Stimulated activated CD8-positive, alpha-beta memory T cell treated with anti-CD3 and anti-CD28 coated beads, Interleukin-12 subunit alpha, Interleukin-12 subunit beta, amount 100 ng/mL, for 1 hour (primary cell): Measurements from ENCODE around the gene SMIM29.
"Not testable (repeated sequence)": the region's sequence is repeated elsewhere in the genome, so short reads cannot be mapped to it uniquely, and the experiment has no call there.

Experiments
- DNase-seq: peaks from one replicate; pipeline ENCODE4 v3.0.0-alpha.2; 2020; ENCODE audit warnings: low read depth

Gene SMIM29

GRCh38 chr6:34267746-34268145 is 18.9 kb upstream of the SMIM29 start:
- DNase-seq, result no peak

- not testable (repeated sequence) for DNase-seq
These were observed 14.7 kb upstream of the SMIM29 start for GRCh38 chr6:34263484-34263883.

GRCh38 chr6:34260576-34261267 is 11.9 kb upstream of the SMIM29 start:
- no peak for DNase-seq

- no peak for DNase-seq
These were observed 10.8 kb upstream of the SMIM29 start for GRCh38 chr6:34259529-34260069.

GRCh38 chr6:34252395-34252794 is 3.6 kb upstream of the SMIM29 start:
- DNase-seq, result not testable (repeated sequence)

GRCh38 chr6:34249469-34250261 is 859 bp upstream of the SMIM29 start:
- no peak for DNase-seq

- DNase-seq, result no peak
These were observed 544 bp downstream of the SMIM29 start for GRCh38 chr6:34248198-34248726.

- no peak for DNase-seq
These were observed 1.2 kb downstream of the SMIM29 start for GRCh38 chr6:34247481-34248197.

- DNase-seq, result no peak
These were observed 2.0 kb downstream of the SMIM29 start for GRCh38 chr6:34246563-34247391.

- DNase-seq, result no peak
These were observed 2.6 kb downstream of the SMIM29 start for GRCh38 chr6:34246249-34246562.

GRCh38 chr6:34245761-34246140 is 3.1 kb downstream of the SMIM29 start:
- DNase-seq, result not testable (repeated sequence)

- DNase-seq, result not testable (repeated sequence)
These were observed 3.6 kb downstream of the SMIM29 start for GRCh38 chr6:34245032-34245760.

GRCh38 chr6:34243901-34244884 is 4.6 kb downstream of the SMIM29 start:
- no peak for DNase-seq

- no peak for DNase-seq
These were observed 5.6 kb downstream of the SMIM29 start for GRCh38 chr6:34243131-34243771.

GRCh38 chr6:34242252-34243130 is 6.3 kb downstream of the SMIM29 start:
- DNase-seq, result no peak

GRCh38 chr6:34241351-34242215 is 7.2 kb downstream of the SMIM29 start:
- DNase-seq, result no peak
